GM18867 (cell line): ENCODE results near the gene PAFAH1B1.

Experiments
- ATAC-seq: cut with Tn5 transposase; IDR thresholded peaks from one replicate; pipeline ENCODE4 v1.9.1; 2021; ENCODE audit warnings: mild to moderate bottlenecking, moderate library complexity; ENCODE audit not compliant: unreplicated experiment

PAFAH1B1 gene

GRCh38 chr17:2712300-2713043 lies 119.0 kb downstream of the PAFAH1B1 start:
- ATAC-seq, result no peak

DNA sequence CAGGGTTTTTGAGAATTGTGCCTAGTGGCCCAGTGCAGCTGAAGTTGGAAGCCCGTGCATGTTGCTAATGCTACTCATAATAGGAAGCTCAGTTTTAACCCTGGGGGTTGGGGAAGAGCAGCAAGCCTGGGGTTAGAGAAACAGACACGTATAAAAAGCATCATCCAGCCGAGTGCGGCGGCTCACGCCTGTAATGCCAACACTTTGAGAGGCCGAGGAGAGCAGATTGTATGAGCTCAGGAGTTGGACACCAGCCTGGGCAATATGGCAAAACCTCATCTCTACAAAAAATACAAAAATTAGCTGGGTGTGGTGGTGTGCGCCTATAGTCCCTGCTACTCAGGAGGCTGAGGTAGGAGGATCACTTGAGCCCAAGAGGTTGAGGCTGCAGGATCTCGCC lies 120.4 kb downstream of the PAFAH1B1 start:
- no peak for ATAC-seq

DNA sequence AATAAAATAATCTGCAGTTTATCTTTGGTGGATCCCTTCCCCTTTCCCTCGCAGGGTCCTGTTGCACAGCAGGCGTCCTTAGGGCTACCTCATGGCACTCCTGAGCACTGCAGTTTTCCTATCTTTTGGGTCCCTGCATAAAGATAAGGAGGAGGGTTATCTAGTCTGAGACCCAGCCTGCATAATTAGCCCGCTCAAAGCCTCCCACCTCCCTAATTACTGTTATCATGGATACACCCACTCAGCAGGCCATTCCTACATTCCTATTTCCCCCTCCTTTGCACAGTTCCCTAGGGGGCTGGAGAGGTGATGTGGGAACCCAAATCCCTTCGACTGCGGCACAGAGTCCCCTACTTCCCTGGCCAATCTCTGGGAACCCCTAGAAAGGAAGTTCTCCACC lies 123.2 kb downstream of the PAFAH1B1 start:
- ATAC-seq, result no peak

GRCh38 chr17:2718150-2718938 lies 124.9 kb downstream of the PAFAH1B1 start:
- ATAC-seq, result no peak

- ATAC-seq, result no peak
Observed at GRCh38 chr17:2719861-2720260, 126.4 kb downstream of the PAFAH1B1 start.

DNA sequence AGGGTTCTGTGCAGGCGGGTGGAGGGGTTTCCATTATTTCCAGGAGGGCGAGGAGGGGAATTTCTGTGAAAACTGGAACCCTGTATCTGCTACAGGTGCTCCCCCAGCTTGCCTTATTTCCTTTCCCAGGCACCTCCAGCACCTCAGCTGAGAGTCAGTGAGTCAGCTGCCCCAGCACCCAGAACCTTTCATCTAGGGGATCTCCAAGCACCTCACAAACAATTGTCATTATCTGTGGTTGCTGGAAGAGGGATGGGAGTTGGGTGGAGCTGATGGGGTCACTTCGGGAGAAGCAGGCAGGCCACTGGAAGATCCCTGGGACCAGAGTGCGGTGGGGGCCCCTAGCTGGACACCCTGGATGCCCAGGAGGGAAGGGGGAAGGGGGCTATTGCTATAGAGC lies 128.1 kb downstream of the PAFAH1B1 start:
- no peak for ATAC-seq

GRCh38 chr17:2722611-2723010 lies 129.2 kb downstream of the PAFAH1B1 start:
- no peak for ATAC-seq

- no peak for ATAC-seq
Observed at GRCh38 chr17:2723505-2723996, 130.1 kb downstream of the PAFAH1B1 start.

- no peak for ATAC-seq
Observed at GRCh38 chr17:2723997-2724783, 130.7 kb downstream of the PAFAH1B1 start.

DNA sequence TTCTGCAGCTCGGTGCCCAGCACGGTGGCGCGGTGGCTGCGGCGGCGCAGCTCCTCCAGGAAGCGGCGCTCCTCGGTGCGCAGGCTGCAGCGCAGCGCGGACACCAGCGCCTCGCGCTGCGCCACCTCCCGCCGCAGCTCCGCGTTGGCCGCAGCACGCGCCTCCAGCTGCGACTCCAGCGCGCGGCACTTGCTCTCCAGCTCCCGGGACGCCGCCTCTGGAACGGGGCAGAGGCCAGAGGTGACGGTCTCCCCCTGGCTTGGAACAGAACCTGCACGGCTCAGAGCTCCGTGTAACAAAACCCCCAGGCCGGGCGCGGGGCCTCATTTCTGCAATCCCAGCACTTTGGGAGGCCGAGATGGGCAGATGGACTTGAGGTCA lies 131.3 kb downstream of the PAFAH1B1 start:
- no peak for ATAC-seq

DNA sequence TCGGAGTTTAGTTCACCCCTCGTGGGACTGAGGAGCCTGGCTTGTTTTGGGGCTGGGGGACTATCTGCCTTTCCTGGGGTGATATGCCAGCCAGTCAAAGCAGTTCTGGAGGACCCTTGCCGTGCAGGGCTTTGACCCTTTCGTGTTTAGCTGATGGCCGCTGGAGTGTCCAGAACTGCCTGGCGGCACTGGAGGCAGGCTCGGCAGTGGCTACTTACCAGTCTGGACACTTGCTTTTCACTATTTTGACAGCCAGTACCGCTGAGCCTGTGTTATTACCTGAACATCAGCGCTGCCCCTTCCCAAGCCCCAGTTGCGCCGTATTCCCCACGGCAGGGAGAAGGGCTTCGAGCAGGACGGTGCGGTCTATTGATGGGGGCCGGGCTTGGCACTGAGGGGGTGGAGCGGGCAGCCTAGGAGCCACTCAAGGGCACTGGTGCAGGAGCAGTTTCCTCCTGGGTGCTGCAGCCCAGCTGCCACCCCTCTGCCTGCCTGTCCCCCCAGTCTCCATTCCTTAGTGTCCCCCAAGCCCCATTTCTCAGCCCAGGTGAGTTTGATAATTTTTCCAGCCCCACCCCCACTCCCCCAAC lies 137.4 kb downstream of the PAFAH1B1 start:
- no peak for ATAC-seq

DNA sequence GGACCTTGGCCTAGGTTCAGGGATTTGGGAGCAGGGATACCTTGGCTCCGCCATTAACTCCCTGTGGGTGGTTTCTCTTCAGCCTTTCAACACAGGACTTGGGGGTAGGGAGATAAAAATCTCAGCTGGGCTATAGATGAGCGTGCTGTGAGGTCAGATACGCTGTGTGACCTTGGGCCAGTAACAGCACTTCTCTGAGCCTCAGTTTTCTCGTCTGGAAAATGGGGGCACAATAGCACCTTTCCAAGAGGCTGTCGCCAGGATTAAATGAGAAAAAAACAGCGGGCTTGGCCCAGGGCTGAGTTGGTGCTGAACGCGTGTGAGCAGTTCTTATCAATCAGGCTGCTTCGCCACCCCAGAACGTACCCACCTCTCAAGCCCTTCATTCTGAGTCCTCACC lies 138.4 kb downstream of the PAFAH1B1 start:
- no peak for ATAC-seq

DNA sequence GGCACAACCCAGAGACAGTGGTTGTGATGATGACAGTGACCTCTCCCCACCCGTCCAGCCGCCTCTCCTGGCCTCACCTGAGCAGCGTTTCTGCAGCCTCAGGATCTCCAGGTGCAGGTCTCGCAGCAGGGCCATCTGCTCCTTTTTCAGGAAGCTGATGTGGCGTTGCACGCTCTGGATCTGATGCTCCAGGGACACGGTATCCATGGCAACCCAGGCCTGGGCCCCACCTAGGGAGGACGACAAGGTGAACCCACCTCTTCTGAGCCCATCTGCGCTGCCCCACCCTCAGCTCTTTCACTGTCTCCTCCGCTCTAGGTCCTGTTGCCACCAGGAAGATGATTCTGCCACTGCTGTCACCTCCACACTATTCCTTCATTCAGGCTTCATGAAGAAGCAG lies 141.5 kb downstream of the PAFAH1B1 start:
- ATAC-seq, result no peak
